ENCODE data around the gene CNTNAP2. TPM values are rescaled to one million over a fixed set of nuclear protein-coding genes. Genes with fewer than 3 reads are reported as not detected.

CNTNAP2 gene
- polyA plus RNA-seq (2012; ENCODE audit: insufficient read depth, insufficient read length, low read depth) = 3.7 TPM

DNA sequence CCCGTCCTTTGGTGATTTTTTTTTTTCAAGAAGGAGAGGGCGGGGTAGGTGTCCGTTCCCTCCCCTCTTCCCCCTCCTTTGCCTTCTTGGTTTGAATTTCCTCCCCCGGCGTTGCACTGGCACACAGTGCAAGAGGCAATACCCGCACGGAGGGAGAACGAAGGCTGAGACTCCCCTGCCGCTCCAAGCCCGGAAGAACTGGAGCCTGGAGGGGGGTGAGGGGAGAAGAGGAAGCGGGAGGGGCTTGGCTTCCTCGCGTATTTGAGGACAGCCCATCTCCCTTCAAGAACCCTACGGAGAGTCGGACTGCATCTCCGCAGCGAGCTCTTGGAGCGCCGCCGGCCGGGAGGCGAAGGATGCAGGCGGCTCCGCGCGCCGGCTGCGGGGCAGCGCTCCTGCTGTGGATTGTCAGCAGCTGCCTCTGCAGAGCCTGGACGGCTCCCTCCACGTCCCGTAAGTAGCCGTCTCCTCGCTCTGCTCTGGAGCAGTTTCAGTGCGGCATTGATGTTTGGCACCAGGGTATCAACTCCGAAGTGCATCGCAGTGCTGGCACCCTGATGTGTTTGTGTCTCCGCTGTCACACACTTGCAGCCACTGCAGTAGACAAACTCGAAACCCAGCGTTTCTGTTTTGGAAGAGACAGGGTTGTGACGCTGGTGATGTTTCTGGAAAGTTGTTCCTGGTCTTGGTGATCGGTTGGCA lies at the start of gene CNTNAP2:
CNTNAP2 (plus strand) TSS at position 281 of the 702 bp plus-strand sequence; CDS start at position 357, 76 bp downstream.
- Histone ChIP-seq H3K9me3 (no peaks in the 10 kb centered on the region), H3K4me3 (ENCODE audit: low read depth, low read length) (peak within 1 kb of the TSS; percentile 59), H3K36me3 (no peaks in the 10 kb centered on the region), H3K4me1 (no peaks in the 10 kb centered on the region), H3K27me3 (peaks cover 12% of the 10 kb centered on the region)
- TF ChIP-seq, protein P1, sequence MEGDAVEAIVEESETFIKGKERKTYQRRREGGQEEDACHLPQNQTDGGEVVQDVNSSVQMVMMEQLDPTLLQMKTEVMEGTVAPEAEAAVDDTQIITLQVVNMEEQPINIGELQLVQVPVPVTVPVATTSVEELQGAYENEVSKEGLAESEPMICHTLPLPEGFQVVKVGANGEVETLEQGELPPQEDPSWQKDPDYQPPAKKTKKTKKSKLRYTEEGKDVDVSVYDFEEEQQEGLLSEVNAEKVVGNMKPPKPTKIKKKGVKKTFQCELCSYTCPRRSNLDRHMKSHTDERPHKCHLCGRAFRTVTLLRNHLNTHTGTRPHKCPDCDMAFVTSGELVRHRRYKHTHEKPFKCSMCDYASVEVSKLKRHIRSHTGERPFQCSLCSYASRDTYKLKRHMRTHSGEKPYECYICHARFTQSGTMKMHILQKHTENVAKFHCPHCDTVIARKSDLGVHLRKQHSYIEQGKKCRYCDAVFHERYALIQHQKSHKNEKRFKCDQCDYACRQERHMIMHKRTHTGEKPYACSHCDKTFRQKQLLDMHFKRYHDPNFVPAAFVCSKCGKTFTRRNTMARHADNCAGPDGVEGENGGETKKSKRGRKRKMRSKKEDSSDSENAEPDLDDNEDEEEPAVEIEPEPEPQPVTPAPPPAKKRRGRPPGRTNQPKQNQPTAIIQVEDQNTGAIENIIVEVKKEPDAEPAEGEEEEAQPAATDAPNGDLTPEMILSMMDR (IDR thresholded peaks at IDR 0.05; ENCODE audit: low read depth, low read length) = no peak
- DNase-seq = peak; percentile 43

DNA sequence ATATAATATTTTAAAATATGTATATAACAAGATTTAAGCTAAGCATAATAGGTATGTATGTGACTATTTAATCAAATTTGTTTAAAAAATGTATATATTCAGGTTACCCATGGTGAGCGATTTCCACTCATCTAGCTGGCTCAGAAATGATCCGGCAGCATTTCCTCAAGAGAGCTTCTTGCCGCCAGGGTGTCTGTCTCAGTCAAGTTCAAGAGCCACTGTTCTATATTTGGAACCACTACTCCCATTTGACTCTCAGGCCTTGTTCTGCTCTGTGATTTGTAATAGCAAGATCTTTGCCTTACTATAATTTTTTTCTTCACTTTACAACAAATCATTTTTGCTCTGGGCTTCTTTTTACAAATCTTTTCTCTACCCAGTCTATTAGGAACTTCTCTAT lies 48.7 kb upstream of the CNTNAP2 start:
- no peaks in the 10 kb centered on the region for H3K36me3 ChIP-seq
- H3K9me3 ChIP-seq = no peaks in the 10 kb centered on the region; the same call in 1 of the 2 replicates
- H3K4me1 ChIP-seq = no peaks in the 10 kb centered on the region
- H3K27me3 ChIP-seq = no peaks in the 10 kb centered on the region
- DNase-seq = no peak
- TF ChIP-seq, protein P1 (IDR thresholded peaks at IDR 0.05; ENCODE audit: low read depth, low read length) = no peak
- no peak overlapping the region for H3K4me3 ChIP-seq (ENCODE audit: low read depth, low read length)

DNA sequence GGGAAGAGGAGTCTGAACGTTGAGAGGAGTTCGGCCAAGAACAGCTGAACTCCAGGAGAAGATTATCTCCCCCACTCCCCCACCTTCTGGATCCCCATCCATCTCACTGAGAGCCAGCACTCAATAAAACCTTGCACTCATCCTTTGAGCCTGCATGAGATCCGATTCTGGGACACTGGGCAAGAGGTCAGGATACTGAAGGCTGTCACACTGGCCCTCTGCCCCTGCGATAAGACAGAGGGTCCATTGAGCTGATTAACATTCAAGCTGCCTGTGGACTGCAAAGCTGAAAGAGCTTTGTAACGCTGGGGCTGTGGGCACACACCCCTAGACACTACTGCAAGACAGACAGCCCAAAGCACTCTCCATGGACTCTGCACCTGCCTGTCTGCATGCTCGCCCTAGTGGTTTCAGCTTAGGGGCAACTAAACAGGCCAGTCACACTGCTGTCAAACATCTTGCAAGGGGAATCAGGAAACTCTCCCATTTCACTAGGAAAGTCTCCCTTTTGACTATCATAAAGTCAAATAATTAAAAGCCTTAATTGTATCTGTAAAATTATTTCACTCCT lies 42.3 kb upstream of the CNTNAP2 start:
- DNase-seq = no peak
- TF ChIP-seq, protein P1 (IDR thresholded peaks at IDR 0.05; ENCODE audit: low read depth, low read length) = no peak
- H3K27me3 ChIP-seq = no peaks in the 10 kb centered on the region
- H3K36me3 ChIP-seq = no peaks in the 10 kb centered on the region
- H3K4me3 ChIP-seq (ENCODE audit: low read depth, low read length) = no peak overlapping the region
- H3K9me3 ChIP-seq = no peaks in the 10 kb centered on the region; the same call in 1 of the 2 replicates
- H3K4me1 ChIP-seq = no peaks in the 10 kb centered on the region

DNA sequence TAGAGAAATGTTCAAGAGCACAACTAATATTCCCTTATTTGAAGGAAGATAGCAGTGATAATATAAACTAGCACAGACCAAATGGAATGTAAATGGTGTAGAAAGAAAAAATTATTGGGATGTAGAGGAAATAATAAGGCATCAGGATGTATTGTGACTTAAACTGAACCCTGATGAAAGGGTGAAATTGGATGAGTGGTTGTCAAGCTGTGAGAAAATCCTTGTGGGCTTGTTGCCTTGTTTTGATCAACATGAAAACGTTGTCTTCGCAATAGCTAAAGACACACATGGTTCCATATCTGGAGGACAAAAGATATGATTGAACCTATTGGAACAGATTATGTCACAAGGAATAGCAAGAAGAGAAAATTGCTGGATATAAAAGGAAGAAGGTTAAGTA lies 40.3 kb upstream of the CNTNAP2 start:
- DNase-seq = no peak
- H3K4me1 ChIP-seq = no peaks in the 10 kb centered on the region
- no peak overlapping the region for H3K4me3 ChIP-seq (ENCODE audit: low read depth, low read length)
- TF ChIP-seq, protein P1 (IDR thresholded peaks at IDR 0.05; ENCODE audit: low read depth, low read length) = no peak
- no peaks in the 10 kb centered on the region; the same call in 1 of the 2 replicates for H3K9me3 ChIP-seq
- no peaks in the 10 kb centered on the region for H3K36me3 ChIP-seq
- H3K27me3 ChIP-seq = no peaks in the 10 kb centered on the region

DNA sequence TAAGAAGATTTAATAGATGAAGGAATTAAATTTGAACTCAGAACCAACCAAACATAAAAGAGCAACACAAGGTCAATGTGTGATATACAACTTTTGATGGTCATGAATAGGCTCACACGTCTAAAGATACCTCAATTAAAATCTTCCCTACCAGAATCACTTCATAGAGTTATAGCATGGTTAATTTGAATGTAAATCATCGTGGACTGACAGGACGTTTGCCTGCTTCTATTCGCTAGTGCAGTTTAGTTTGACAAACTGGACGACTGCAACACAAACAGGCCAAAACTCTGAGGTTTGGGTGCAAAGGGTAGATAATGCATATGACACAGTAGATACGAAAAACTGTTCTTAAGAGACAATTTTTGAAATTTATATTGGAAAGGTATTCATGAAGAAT lies 32.5 kb upstream of the CNTNAP2 start:
- Histone ChIP-seq H3K4me3 (ENCODE audit: low read depth, low read length) (no peak overlapping the region), H3K4me1 (no peaks in the 10 kb centered on the region), H3K27me3 (no peaks in the 10 kb centered on the region), H3K36me3 (no peaks in the 10 kb centered on the region), H3K9me3 (no peaks in the 10 kb centered on the region)
- TF ChIP-seq, protein P1 (IDR thresholded peaks at IDR 0.05; ENCODE audit: low read depth, low read length) = no peak
- no peak for DNase-seq
